Sigmoid colon (tissue), 7 donors: Measurements from ENCODE around the gene EVX1. TPM values are rescaled to one million over a fixed set of nuclear protein-coding genes. Genes with fewer than 3 reads are reported as not detected.
A peak's percentile ranks its signal among the peaks of the same experiment; 100 is the strongest.

Experiments used
- DNase-seq: peaks from one replicate; pipeline ENCODE4 v3.0.0-alpha.2; 2019
- H3K27ac ChIP-seq, 4 donors: fragments of 200-600 bp; sonication (generic); one replicate each; pipeline ENCODE4 v1.5.1; 2016 to 2019; ENCODE audit warnings: mild to moderate bottlenecking in 1 of 4
- H3K27me3 ChIP-seq, 3 donors: fragments of 200-600 bp; sonication (generic); one replicate each; pipeline ENCODE4 v1.5.1; 2019; ENCODE audit warnings: mild to moderate bottlenecking in 1 of 3
- H3K36me3 ChIP-seq, 4 donors: fragments of 200-600 bp; sonication (generic); one replicate each; pipeline ENCODE4 v1.5.1; 2016 to 2019
- H3K4me1 ChIP-seq, 4 donors: fragments of 200-600 bp; sonication (generic); one replicate each; pipeline ENCODE4 v1.5.1; 2017 to 2019
- H3K4me3 ChIP-seq, 4 donors: fragments of 200-600 bp; sonication (generic); one replicate each; pipeline ENCODE4 v1.5.1; 2017 to 2019; ENCODE audit warnings: mild to moderate bottlenecking in 2 of 4, moderate library complexity in 1 of 4
- H3K9me3 ChIP-seq, 4 donors: fragments of 200-600 bp in 3 of 4; sonication (generic) in 3 of 4; one replicate each; pipeline versions ENCODE4 v1.5.1 to v1.6.1; 2013 to 2019
- CTCF ChIP-seq, 4 experiments: fragments of 450-650 bp in 3 of 4; fragments of 200-600 bp in 1 of 4; IDR thresholded peaks; one replicate each; pipeline ENCODE4 v1.5.1; 2016 to 2019; ENCODE audit warnings: antibody characterized with exemption in 4 of 4, mild to moderate bottlenecking in 3 of 4, moderate library complexity in 2 of 4
- EP300 ChIP-seq, 4 donors: sonication (generic); formaldehyde crosslinking; IDR thresholded peaks; one replicate each; pipeline ENCODE4 v1.6.1; 2017; ENCODE audit warnings: antibody characterized with exemption in 4 of 4
- POLR2A ChIP-seq, 2 donors: fragments of 450-650 bp; IDR thresholded peaks; one replicate each; pipeline ENCODE4 v1.6.1; 2016; ENCODE audit warnings: antibody characterized with exemption in 2 of 2, mild to moderate bottlenecking in 2 of 2, moderate library complexity in 2 of 2
- POLR2AphosphoS5 ChIP-seq, 4 donors: sonication (generic); formaldehyde crosslinking; IDR thresholded peaks; one replicate each; pipeline ENCODE4 v1.6.1; 2017; ENCODE audit warnings: antibody characterized with exemption in 4 of 4
- WGBS, 2 donors: extraction: QIAGEN DNeasy Blood & Tissue Kit; methylation state at CpG; one replicate each; pipeline ENCODE4 v1.1.7; 2013; 5-methylcytosine and 5-hydroxymethylcytosine counted together
- intact Hi-C: fragments of 100-400 bp; cut with DNase I; formaldehyde crosslinking; loops from one replicate; pipeline ENCODE4 v1.15.1; 2023
- polyA plus RNA-seq, 3 donors: library from polyadenylated mRNA; stranded (reverse); fragments of 200-250 nt; gene quantifications; one replicate each; pipeline ENCODE4 v1.2.3, GENCODE V29; 2013
- total RNA-seq, 4 donors: library from RNA; depleted of rRNA; stranded (reverse); fragments of >200 nt; gene quantifications; one replicate each; pipeline ENCODE4 v1.1.0, GENCODE V29; 2016
- donor health status: healthy with polysubstance abuse.
- donor health status: Bipolar disorder and iron deficiency.
- donor health status: healthy.

EVX1 gene
- total RNA-seq: not detected
- 1 to 10 TPM in 2 of 3 donors, under 1 TPM in 1; 0.32 to 1.4 (median 1.2) TPM for polyA plus RNA-seq

- TF ChIP-seq POLR2AphosphoS5 (IDR thresholded peaks at IDR 0.05) (no peak), CTCF (IDR thresholded peaks at IDR 0.05) (no peak), POLR2A (IDR thresholded peaks at IDR 0.05) (no peak), EP300 (IDR thresholded peaks at IDR 0.05) (no peak)
- Histone ChIP-seq H3K4me1 (peaks cover 0 to 56% (median 48%) of the 10 kb centered on the region in 4 donors), H3K9me3 (no peaks in the 10 kb centered on the region), H3K27ac (no peak within 1 kb of the TSS), H3K27me3 (peaks cover 79 to 95% (median 93%) of the 10 kb centered on the region in 3 donors), H3K4me3 (peak within 1 kb of the TSS in 3 of 4 donors; percentile 20 to 41 (median 33)), H3K36me3 (no peaks in the 10 kb centered on the region)
- no peak for DNase-seq
- intact Hi-C loops: loop anchor here (5.0 kb wide), 1 partner anchor 35 kb away; no protein-coding TSS in a partner anchor
- WGBS, 2 donors: 1 to 3% methylated on average over 62 of the region's 62 CpGs
Observed at GRCh38 chr7:27242555-27243339, at the start of gene EVX1. TSS of gene EVX1 (plus strand) at chr7:27242802. CDS start at chr7:27243031, 229 bp downstream.

- 12 to 21% methylated on average over 29 of the region's 29 CpGs for WGBS, 2 donors
- no peak for TF ChIP-seq POLR2A (IDR thresholded peaks at IDR 0.05)
- no peak for TF ChIP-seq EP300 (IDR thresholded peaks at IDR 0.05)
- no peak for TF ChIP-seq CTCF (IDR thresholded peaks at IDR 0.05)
- no peak for TF ChIP-seq POLR2AphosphoS5 (IDR thresholded peaks at IDR 0.05)
Observed at GRCh38 chr7:27193335-27194001, 49.1 kb upstream of the EVX1 start.

GRCh38 chr7:27194002-27194352, 48.6 kb upstream of the EVX1 start:
- TF ChIP-seq POLR2AphosphoS5 (IDR thresholded peaks at IDR 0.05) (peak in 2 of 4 donors; percentile 5 to 28), CTCF (IDR thresholded peaks at IDR 0.05) (no peak), POLR2A (IDR thresholded peaks at IDR 0.05) (no peak), EP300 (IDR thresholded peaks at IDR 0.05) (no peak)
- H3K27ac ChIP-seq: peak overlapping the region in 3 of 4 donors; percentile 97 to 98 (median 98)
- H3K27me3 ChIP-seq: peaks cover 0 to 31% (median 0%) of the 10 kb centered on the region in 3 donors
- peaks cover 0 to 70% (median 49%) of the 10 kb centered on the region in 4 donors for H3K4me1 ChIP-seq
- H3K9me3 ChIP-seq: no peaks in the 10 kb centered on the region
- peak overlapping the region; percentile 63 to 78 (median 70) for H3K4me3 ChIP-seq
- intact Hi-C loops: loop anchor here (10.0 kb wide), 1 partner anchor 981 kb away; no protein-coding TSS in a partner anchor
- DNase-seq: no peak
- H3K36me3 ChIP-seq: no peaks in the 10 kb centered on the region
- 14 to 37% methylated on average over 2 of the region's 2 CpGs for WGBS, 2 donors

More at GRCh38 chr7:27193335-27194001, 49.1 kb upstream of the EVX1 start:
- Histone ChIP-seq H3K9me3 (no peaks in the 10 kb centered on the region), H3K36me3 (no peaks in the 10 kb centered on the region), H3K4me3 (peak overlapping the region; percentile 43 to 76 (median 64)), H3K4me1 (peaks cover 0 to 72% (median 52%) of the 10 kb centered on the region in 4 donors), H3K27me3 (peaks cover 0 to 29% (median 0%) of the 10 kb centered on the region in 3 donors), H3K27ac (peak overlapping the region in 3 of 4 donors; percentile 97 to 98 (median 98))
- intact Hi-C loops: loop anchor here (10.0 kb wide), 1 partner anchor 981 kb away; no protein-coding TSS in a partner anchor
- DNase-seq: no peak

GRCh38 chr7:27194686-27195379, 47.8 kb upstream of the EVX1 start:
- intact Hi-C loops: loop anchor here (5.0 to 10.0 kb wide), 3 partner anchors 467 to 980 kb away; partner anchors contain the start of gene HIBADH
- H3K27ac ChIP-seq: peak overlapping the region in 3 of 4 donors; percentile 97 to 98 (median 98)
- DNase-seq: no peak
- H3K36me3 ChIP-seq: no peaks in the 10 kb centered on the region
- 18 to 39% methylated on average over 9 of the region's 9 CpGs for WGBS, 2 donors
- peak overlapping the region; percentile 63 to 78 (median 70) for H3K4me3 ChIP-seq
- TF ChIP-seq POLR2A (IDR thresholded peaks at IDR 0.05) (no peak), POLR2AphosphoS5 (IDR thresholded peaks at IDR 0.05) (no peak), EP300 (IDR thresholded peaks at IDR 0.05) (no peak), CTCF (IDR thresholded peaks at IDR 0.05) (no peak)
- peaks cover 0 to 31% (median 0%) of the 10 kb centered on the region in 3 donors for H3K27me3 ChIP-seq
- H3K4me1 ChIP-seq: peaks cover 0 to 64% (median 41%) of the 10 kb centered on the region in 4 donors
- no peaks in the 10 kb centered on the region for H3K9me3 ChIP-seq
